ENCODE results near the gene CDH12.
"Not testable (repeated sequence)": the region's sequence is repeated elsewhere in the genome, so short reads cannot be mapped to it uniquely, and the experiment has no call there.

Gene CDH12

DNA sequence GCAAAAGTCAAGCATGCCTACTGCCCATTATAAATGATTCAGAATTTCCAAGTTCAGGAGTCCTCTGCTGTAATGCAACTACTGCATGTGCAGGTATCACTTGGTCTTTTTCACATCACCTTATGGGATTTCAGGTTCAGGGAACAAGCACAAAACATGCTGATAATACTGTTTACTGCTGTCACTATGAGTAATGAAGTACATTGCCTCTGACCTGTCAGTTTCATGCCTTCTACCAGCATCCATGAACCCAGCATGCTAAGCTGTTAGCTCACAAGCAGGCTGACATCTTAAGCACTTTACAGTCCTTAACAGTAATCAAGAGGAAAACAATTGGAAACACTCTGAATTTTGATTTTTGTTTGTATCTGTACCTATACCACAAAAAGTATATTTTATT lies 743.8 kb downstream of the CDH12 start:
- no peak for DNase-seq

GRCh38 chr5:22108545-22108944 lies 744.6 kb downstream of the CDH12 start:
- no peak for DNase-seq

DNA sequence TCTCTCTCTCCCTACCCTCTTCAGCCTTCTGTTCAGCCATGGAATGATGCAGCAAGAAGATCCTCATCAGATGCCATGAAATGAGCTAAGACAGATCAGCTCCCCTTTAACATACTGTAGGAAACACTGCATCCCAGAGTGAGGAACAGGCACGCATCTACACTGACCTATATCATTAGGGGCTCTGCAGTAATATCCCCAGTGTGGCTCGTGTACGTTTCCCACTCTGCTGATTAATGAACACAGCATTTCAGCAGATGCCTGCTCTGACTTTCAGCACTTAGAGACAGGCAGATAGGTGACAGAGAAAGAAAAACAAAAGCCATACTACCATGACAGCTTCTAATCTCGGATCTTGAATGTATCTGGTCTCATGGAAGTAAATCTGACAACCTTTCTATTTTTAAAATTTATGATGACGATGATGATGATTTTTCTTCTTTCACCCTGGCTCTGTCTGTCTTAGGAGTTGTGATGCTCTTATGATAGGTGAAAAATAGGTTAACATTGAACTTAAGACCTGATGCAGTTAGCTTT lies 750.3 kb downstream of the CDH12 start:
- no peak for DNase-seq

DNA sequence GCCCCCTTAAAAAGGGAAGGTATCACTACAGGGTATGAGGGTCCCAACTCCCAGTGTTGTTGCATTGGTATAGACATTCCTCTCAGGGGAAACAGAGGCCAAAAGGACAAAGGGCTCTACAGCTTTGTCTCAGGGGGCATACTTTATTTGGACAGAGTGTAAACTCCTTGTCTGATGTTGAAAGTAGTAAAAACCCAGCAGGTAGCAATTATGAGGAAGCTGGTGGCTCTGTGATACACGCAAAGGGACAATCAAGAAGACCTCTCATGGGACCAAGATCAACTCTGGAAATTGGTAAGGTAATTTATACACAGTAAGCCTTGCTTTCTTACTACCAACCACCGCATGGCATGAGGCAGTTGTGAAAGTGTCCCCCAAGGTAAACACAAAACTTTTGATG lies 764.6 kb downstream of the CDH12 start:
- no peak for DNase-seq

- no peak for DNase-seq
These were observed 773.6 kb downstream of the CDH12 start for GRCh38 chr5:22079566-22079965.

GRCh38 chr5:22079002-22079401 lies 774.1 kb downstream of the CDH12 start:
- DNase-seq, result no peak

- no peak for DNase-seq
These were observed 776.6 kb downstream of the CDH12 start for GRCh38 chr5:22076586-22076985.

- DNase-seq, result no peak
These were observed 782.9 kb downstream of the CDH12 start for GRCh38 chr5:22070186-22070728.

DNA sequence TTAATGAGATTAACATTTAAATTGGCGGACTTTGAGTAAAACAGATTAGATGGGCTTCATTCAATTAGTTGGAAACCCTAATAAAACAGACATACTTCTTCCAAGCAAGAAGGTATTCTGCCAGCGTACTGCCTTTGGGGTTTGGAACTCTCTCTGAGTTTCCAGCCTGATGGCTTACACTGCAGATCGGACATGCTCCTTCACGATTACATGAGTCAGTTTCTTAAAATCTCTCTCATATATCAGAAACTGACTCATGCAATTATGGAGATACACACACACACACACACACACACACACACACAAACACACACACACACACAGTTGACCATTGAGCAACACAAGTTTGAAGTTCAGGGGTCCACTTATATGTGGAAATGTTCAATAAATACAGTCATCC lies 789.4 kb downstream of the CDH12 start:
- no peak for DNase-seq

GRCh38 chr5:22058620-22059019 lies 794.5 kb downstream of the CDH12 start:
- DNase-seq, result no peak

DNA sequence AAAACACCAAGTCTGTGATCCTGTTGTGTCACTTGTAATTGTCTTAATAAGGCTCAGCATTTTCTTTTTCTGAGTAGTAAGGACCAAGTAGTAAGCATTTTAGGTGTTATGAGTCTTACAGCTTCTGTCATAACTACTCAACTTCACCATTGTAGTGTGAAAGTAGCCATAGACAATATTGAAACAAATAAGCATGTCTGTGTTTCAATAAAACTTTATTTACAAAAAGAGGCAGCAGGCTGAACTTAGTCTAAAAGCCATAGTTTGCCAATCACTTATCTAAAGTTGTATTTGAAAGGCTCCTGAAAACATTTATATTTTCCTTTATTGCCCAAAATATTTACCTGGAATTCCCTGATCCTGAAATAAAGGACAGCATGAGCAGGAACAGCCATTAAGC lies 796.1 kb downstream of the CDH12 start:
- no peak for DNase-seq

GRCh38 chr5:22056601-22057000 lies 796.5 kb downstream of the CDH12 start:
- DNase-seq, result no peak

DNA sequence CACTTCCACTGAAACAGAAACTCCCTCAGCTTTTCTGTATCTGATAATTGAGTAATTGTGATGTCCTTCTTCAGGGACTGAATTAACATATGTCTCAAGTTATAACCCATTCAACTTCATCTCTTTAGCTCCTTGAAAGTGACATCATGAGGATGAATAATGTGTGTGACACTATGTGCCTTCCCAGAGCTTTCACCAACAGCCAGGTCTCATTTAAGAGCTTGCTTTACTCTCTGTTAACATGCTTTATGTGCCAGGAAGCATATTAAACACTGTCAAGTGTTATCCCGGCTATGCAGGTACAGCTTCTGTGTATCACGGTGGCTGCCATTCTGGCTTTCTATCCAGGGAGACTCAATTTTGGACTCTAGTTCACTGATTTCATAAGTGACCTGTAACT lies 799.9 kb downstream of the CDH12 start:
- DNase-seq, result peak; percentile 7

DNA sequence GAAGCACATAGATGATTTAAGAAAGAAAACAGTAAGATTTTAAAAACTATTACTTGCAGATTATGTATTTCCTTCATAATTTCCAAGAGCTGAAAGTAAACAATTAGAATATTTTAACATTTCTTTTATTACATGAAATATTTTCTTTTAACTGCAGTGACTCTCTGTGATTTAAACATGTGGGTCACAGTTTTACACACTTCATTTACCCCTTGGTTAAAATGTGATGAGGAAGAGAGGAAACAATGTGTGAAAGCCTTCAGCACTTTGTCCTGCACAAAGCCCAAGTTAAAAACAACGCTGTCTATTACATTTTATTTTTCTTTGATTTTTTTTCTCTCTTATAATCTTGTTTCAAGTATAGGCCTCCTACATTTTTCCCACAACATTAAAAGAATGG lies 801.3 kb downstream of the CDH12 start:
- no peak for DNase-seq

DNA sequence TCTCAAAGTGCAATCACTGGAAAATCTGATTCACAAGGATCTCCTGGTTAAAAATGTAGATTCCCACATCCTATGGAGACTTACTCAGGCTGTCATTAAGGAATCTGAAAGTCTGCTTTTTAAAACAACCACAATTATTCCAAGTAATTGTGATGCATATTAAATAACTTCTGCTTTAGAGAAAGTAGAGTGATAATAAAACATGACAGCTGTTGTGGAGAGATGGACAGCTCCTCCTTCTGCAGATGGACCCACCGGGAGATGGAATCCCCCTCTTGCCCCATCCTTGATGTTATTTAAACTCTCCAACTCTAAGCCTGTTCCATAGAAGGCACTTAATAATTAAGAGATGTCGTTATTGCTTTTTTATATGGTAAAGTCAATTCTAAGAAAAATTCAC lies 802.2 kb downstream of the CDH12 start:
- DNase-seq, result no peak

GRCh38 chr5:22044229-22044628 lies 808.9 kb downstream of the CDH12 start:
- DNase-seq, result no peak

DNA sequence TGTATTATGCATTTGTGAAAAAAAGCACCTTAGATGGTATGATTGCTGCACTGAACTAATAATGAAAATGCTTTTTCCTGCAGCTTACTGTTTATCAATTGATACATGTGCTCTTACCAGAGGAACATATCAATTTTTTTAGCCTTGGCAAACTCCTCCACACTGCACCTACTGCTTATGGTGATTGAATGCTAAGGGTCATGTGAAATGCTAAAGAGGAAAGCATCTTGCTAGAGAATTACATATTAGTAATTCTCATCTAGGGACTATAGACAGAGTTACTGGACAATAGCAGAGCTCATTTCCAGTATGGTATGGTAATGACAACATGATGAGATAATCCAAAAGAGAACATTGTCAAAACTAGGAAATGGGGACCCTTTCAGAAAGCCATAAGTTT lies 817.1 kb downstream of the CDH12 start:
- DNase-seq, result no peak

GRCh38 chr5:22033066-22033465 lies 820.1 kb downstream of the CDH12 start:
- DNase-seq, result no peak

- no peak for DNase-seq
These were observed 829.4 kb downstream of the CDH12 start for GRCh38 chr5:22023784-22024183.

DNA sequence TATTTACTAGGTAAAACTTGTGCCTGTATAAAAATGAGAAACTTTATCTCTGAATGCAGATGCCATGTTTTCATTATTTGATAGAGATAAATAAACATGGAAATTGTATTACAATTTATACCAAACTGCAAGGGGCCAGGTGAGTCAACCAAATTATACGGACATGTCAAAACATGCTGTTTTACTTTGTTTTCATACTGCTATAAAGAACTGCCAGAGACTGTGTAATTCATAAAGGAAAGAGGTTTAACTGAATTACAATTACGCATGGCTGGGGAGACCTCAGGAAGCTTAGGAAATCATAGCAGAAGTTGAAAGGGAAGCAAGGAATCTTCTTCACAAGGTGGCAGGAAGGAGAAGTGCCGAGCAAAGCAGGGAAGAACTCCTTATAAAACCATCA lies 840.3 kb downstream of the CDH12 start:
- not testable (repeated sequence) for DNase-seq

- DNase-seq, result not testable (repeated sequence)
These were observed 842.3 kb downstream of the CDH12 start for GRCh38 chr5:22010808-22011207.

GRCh38 chr5:22001097-22001496 lies 852.0 kb downstream of the CDH12 start:
- DNase-seq, result not testable (repeated sequence)

GRCh38 chr5:21985799-21986198 lies 867.3 kb downstream of the CDH12 start:
- DNase-seq, result not testable (repeated sequence)

DNA sequence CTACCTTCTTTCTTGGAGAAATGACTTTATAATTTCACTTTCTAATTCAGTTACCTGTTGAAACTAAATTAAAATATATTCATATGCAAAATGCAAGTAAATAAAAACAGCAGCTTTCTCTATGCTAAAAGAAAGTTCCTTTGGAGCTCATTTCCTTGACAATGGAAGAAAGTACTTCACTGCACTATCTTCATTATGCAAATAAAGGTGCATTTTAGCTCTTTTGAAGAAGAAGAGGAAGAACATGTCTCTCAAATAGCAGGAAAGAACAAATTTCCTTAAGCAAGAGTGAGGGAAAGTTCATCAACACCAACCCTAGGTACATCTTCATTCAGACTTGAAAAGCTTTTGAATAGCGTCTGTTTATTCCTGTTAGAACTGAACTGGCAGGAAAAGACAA lies 901.6 kb downstream of the CDH12 start:
- not testable (repeated sequence) for DNase-seq

DNA sequence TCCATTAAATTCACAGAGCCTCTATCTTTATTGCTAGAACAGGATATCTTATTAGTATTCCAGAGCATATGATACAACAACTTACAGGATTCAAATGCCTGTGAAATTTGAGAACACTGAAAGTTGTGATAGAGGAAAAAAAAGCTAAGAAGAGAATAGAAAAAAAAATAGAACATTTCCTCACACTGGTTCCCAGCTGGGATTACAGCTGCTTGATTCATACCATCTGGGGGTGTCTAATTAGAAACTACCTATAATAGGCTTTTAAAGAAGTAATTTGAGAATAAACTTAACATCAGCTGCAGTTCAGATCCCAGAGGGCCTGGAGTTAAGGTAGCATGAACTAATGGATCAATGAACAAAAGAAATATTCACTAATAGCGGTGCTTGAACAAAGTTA lies 922.0 kb downstream of the CDH12 start:
- no peak for DNase-seq

Measured in NCI-H510A treated with DMSO at 0.1 percent for 48 hours (cell line).